GM12878 (cell line): ENCODE results near the gene CHCHD6. TPM values are rescaled to one million over a fixed set of nuclear protein-coding genes. Genes with fewer than 3 reads are reported as not detected.

Experiments used
- BRCA1 ChIP-seq: IDR thresholded peaks from 2 replicates; pipeline ENCODE4 v1.6.1; 2011; ENCODE audit warnings: low read depth, low read length, improper control_type of control experiment
- ELK1 ChIP-seq: IDR thresholded peaks from 2 replicates; pipeline ENCODE4 v1.6.1; 2012; ENCODE audit warnings: low read depth, low read length, improper control_type of control experiment
- GATAD2B ChIP-seq: fragments of 450-650 bp; conservative IDR thresholded peaks from 2 replicates; pipeline ENCODE4 v1.6.1; 2017; ENCODE audit warnings: low read depth, mild to moderate bottlenecking, moderate library complexity
- HCFC1 ChIP-seq: fragments of 150-350 bp; IDR thresholded peaks from 2 replicates; pipeline ENCODE4 v1.6.1; 2014; ENCODE audit warnings: low read length
- MEF2B ChIP-seq: fragments of 450-650 bp; IDR thresholded peaks from 2 replicates; pipeline ENCODE4 v1.6.1; 2018; ENCODE audit warnings: mild to moderate bottlenecking, moderate library complexity; ENCODE audit not compliant: partially characterized antibody, poor library complexity, severe bottlenecking
- NBN ChIP-seq: fragments of 450-650 bp; IDR thresholded peaks from 2 replicates; pipeline ENCODE4 v1.6.1; 2016
- RB1 ChIP-seq: fragments of 450-650 bp; formaldehyde crosslinking; IDR thresholded peaks from 2 replicates; pipeline ENCODE4 v1.6.1; 2017; ENCODE audit warnings: mild to moderate bottlenecking, borderline replicate concordance
- SIN3A ChIP-seq: IDR thresholded peaks from 2 replicates; pipeline ENCODE4 v1.6.1; 2012; ENCODE audit warnings: low read depth, low read length, improper control_type of control experiment
- SP1 ChIP-seq: IDR thresholded peaks from one replicate; pipeline ENCODE4 v1.6.1; 2011; ENCODE audit warnings: low read depth, low read length
- TBL1XR1 ChIP-seq: IDR thresholded peaks from 2 replicates; pipeline ENCODE4 v1.6.1; 2012; ENCODE audit warnings: low read depth, low read length, improper control_type of control experiment
- polyA plus RNA-seq, 11 experiments: library from polyadenylated mRNA; depleted of rRNA in 4 of 11; unstranded in 6 of 11; stranded (reverse) in 5 of 11; fragments of >200 nt; fragmentation: Nextera tagmentation in 4 of 11; fragmentation: Illumina TruSeq in 1 of 11; extraction: Ambion mirVana in 4 of 11; extraction: Trizol in 1 of 11; gene quantifications; 1 replicate in 1 of 11; 2 replicates in 10 of 11; pipeline versions ENCODE4 v1.2.1 to v1.2.3, GENCODE V29; 2011 to 2016; ENCODE audit warnings: inconsistent platforms in 2 of 11, missing spikeins in 2 of 11, low read depth in 1 of 11
- total RNA-seq, 4 experiments: library from RNA; depleted of rRNA in 3 of 4; stranded (reverse); fragments of >200 nt in 3 of 4; fragmentation: Illumina TruSeq in 1 of 4; extraction: Trizol in 1 of 4; gene quantifications; 2 replicates each; pipeline versions ENCODE4 v1.2.1 to v1.2.3, GENCODE V29; 2013 to 2021
- TF ChIP-seq, protein P1 (sequence below): fragments of 450-650 bp; IDR thresholded peaks from 2 replicates; pipeline ENCODE4 v1.6.1; 2017; ENCODE audit warnings: mild to moderate bottlenecking, moderate library complexity
- TF ChIP-seq, protein P2 (sequence below): fragments of 450-650 bp; IDR thresholded peaks from 2 replicates; pipeline ENCODE4 v1.6.1; 2017; ENCODE audit warnings: mild to moderate bottlenecking, low read depth, inconsistent platforms; ENCODE audit not compliant: poor library complexity, severe bottlenecking
- TF ChIP-seq, protein P3 (sequence below): IDR thresholded peaks from 2 replicates; pipeline ENCODE4 v1.6.1; 2011; ENCODE audit warnings: borderline replicate concordance, low read depth, mild to moderate bottlenecking, moderate library complexity, mixed read lengths, low read length; ENCODE audit not compliant: insufficient read depth; ENCODE audit errors: extremely low read length

Gene CHCHD6
- total and polyA plus RNA-seq, 10 of the 15 experiments (the other 5 are each of a cell fraction or from before 2014, with no cell fraction given) = 2.7 to 16.7 (median 12.3) TPM

DNA sequence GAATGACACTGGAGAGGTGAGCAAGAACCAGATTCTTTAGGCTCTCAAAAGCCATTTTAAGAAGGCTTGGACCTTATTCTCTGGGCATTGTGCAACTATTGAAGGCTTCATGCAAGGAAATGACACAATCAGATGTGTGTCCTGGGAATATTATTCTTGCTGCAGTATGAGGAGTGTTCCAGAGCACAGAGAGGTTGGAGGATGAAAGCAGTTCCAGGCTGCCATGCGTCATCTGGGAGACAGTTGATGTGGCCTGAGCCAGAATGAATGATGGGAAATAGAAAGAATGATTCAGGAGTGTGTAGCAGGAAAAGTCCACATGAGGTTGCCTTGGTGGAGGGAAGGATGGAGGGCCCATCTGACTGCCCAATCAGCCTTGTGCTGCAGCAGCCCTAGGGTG is 123.1 kb downstream of the CHCHD6 start (continued):
- TF ChIP-seq, protein P1, sequence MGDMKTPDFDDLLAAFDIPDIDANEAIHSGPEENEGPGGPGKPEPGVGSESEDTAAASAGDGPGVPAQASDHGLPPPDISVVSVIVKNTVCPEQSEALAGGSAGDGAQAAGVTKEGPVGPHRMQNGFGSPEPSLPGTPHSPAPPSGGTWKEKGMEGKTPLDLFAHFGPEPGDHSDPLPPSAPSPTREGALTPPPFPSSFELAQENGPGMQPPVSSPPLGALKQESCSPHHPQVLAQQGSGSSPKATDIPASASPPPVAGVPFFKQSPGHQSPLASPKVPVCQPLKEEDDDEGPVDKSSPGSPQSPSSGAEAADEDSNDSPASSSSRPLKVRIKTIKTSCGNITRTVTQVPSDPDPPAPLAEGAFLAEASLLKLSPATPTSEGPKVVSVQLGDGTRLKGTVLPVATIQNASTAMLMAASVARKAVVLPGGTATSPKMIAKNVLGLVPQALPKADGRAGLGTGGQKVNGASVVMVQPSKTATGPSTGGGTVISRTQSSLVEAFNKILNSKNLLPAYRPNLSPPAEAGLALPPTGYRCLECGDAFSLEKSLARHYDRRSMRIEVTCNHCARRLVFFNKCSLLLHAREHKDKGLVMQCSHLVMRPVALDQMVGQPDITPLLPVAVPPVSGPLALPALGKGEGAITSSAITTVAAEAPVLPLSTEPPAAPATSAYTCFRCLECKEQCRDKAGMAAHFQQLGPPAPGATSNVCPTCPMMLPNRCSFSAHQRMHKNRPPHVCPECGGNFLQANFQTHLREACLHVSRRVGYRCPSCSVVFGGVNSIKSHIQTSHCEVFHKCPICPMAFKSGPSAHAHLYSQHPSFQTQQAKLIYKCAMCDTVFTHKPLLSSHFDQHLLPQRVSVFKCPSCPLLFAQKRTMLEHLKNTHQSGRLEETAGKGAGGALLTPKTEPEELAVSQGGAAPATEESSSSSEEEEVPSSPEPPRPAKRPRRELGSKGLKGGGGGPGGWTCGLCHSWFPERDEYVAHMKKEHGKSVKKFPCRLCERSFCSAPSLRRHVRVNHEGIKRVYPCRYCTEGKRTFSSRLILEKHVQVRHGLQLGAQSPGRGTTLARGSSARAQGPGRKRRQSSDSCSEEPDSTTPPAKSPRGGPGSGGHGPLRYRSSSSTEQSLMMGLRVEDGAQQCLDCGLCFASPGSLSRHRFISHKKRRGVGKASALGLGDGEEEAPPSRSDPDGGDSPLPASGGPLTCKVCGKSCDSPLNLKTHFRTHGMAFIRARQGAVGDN = no peak
- TF ChIP-seq, protein P2, sequence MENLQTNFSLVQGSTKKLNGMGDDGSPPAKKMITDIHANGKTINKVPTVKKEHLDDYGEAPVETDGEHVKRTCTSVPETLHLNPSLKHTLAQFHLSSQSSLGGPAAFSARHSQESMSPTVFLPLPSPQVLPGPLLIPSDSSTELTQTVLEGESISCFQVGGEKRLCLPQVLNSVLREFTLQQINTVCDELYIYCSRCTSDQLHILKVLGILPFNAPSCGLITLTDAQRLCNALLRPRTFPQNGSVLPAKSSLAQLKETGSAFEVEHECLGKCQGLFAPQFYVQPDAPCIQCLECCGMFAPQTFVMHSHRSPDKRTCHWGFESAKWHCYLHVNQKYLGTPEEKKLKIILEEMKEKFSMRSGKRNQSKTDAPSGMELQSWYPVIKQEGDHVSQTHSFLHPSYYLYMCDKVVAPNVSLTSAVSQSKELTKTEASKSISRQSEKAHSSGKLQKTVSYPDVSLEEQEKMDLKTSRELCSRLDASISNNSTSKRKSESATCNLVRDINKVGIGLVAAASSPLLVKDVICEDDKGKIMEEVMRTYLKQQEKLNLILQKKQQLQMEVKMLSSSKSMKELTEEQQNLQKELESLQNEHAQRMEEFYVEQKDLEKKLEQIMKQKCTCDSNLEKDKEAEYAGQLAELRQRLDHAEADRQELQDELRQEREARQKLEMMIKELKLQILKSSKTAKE = no peak
- TF ChIP-seq MEF2B = no peak
- no peak for TF ChIP-seq BRCA1
- TF ChIP-seq NBN = no peak
- no peak for TF ChIP-seq ELK1
- TF ChIP-seq, protein P3, sequence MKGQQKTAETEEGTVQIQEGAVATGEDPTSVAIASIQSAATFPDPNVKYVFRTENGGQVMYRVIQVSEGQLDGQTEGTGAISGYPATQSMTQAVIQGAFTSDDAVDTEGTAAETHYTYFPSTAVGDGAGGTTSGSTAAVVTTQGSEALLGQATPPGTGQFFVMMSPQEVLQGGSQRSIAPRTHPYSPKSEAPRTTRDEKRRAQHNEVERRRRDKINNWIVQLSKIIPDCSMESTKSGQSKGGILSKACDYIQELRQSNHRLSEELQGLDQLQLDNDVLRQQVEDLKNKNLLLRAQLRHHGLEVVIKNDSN = no peak
- TF ChIP-seq HCFC1 = no peak
- TF ChIP-seq TBL1XR1 = no peak
- no peak for TF ChIP-seq GATAD2B
- no peak for TF ChIP-seq RB1
- no peak for TF ChIP-seq SIN3A
- no peak for TF ChIP-seq SP1
